ENCODE results near the gene MATR3.

The MATR3 gene

GRCh38 chr5:139273322-139273571 lies 20.3 kb upstream of the MATR3 start:
- no peak for DNase-seq

GRCh38 chr5:139273572-139274289 lies 19.8 kb upstream of the MATR3 start:
- peak; percentile 78 to 85 (median 82) for DNase-seq

DNA sequence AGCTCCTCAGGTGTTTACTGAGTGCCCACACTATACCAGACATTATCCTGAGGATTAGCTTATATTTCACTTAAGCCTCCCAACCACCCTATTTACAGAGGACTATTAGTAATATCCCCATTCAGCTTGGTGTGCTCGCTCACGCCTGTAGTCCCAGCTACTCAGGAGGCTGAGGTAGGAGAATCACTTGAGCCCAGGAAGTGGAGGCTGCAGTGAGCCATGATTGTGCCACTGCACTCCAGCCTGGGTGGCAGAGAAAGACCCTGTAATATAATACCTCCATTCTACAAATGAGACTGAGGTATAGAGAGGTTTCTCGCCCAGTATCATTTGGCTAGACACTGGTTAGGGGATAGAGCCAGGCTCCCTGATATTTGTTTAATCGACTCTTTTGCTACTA lies 18.0 kb upstream of the MATR3 start:
- no peak for DNase-seq

- DNase-seq: peak in 1 of 5 experiments; percentile 73
These were observed 17.6 kb upstream of the MATR3 start for GRCh38 chr5:139275956-139276355.

GRCh38 chr5:139276426-139276825 lies 17.1 kb upstream of the MATR3 start:
- no peak for DNase-seq

- DNase-seq: no peak
These were observed 16.4 kb upstream of the MATR3 start for GRCh38 chr5:139277171-139277570.

GRCh38 chr5:139278540-139279274 lies 14.8 kb upstream of the MATR3 start:
- DNase-seq: no peak

GRCh38 chr5:139282197-139282557 lies 11.4 kb upstream of the MATR3 start:
- no peak for DNase-seq

GRCh38 chr5:139283252-139284166 lies 10.0 kb upstream of the MATR3 start:
- DNase-seq: no peak

DNA sequence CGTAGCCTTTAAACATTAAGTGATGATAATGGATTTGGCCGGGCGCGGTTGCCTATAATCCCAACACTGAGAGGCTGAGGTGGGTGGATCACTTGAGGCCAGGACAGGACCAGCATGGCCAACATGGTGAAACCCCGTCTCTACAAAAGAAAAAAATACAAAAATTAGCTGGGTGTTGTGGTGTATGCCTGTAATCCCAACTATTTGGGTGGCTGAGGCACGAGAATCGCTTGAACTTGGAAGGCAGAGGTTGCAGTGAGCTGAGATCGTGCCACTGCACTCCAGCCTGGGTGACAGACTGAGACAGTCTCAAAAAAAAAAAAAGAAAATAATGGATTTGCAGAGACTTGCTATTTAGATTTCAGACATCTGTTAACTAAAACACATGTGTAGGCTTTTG lies 9.2 kb upstream of the MATR3 start:
- no peak for DNase-seq

DNA sequence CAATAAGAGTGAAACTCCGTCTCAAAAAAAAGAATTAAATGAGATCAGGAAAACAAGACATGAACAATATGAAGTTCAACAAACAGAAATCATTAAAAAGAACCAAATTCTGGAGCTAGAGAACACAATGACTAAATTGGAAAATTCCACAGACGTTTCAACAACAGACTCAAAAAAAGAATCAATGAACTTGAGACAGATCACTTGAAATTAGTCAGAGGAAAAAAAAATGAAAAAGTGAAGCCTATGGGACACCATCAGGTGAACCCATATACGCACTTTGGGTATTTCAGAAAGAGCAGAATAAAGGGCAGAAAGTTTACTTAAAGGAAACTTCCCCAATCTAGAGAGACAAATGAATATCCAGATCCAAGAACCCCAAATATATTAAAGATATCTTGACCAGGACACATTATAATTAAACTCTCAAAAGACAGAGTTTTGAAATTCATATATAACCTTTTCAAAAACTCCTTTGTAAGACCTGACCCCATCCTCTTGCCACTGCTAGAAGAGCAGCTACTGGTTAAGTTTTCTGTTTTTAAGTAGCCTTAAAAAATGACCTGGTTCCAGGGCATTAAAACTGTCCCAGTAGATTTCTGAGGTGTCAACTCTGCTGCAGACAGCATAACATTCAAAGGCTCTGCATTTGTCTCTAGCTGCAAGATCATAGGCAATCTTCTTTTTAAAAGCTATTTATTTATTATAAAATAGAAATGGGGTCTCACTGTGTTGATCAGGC lies 7.7 kb upstream of the MATR3 start:
- DNase-seq: no peak

GRCh38 chr5:139287890-139288635 lies 5.5 kb upstream of the MATR3 start:
- peak in 1 of 5 experiments; percentile 66 for DNase-seq

DNA sequence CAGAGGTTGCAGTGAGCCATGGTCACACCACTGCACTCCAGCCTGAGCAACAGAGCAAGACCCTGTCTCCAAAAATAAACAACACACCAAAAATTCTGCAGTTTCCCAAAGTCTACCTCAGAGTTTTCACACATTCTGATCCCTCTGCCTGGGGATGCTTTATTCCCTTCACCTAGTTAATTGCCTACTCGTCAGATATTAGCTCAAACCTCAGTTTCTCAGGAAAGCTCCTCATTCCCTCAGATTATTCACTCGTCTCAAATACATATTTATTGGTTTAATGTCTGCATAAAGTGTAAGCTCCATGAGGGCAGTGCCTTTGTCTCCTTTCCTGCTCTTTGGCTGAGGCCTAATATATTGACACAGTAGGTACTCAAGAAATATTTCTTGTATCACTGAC lies 2.5 kb upstream of the MATR3 start:
- DNase-seq: no peak

DNA sequence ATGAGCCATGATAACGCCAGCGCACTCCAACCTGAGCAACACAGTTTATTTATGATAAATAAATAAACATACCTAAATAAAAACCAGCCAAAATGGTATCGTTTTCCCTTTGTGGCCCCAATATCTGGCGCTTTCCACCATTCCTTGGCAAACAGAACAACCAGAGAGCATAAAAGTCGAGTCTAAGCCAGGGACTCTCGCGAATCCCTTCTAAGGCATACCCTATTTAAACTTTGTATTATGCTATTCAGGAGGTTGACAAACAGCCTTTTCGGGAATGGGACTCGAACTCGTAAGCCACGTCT lies 386 bp upstream of the MATR3 start:
- DNase-seq: no peak

DNA sequence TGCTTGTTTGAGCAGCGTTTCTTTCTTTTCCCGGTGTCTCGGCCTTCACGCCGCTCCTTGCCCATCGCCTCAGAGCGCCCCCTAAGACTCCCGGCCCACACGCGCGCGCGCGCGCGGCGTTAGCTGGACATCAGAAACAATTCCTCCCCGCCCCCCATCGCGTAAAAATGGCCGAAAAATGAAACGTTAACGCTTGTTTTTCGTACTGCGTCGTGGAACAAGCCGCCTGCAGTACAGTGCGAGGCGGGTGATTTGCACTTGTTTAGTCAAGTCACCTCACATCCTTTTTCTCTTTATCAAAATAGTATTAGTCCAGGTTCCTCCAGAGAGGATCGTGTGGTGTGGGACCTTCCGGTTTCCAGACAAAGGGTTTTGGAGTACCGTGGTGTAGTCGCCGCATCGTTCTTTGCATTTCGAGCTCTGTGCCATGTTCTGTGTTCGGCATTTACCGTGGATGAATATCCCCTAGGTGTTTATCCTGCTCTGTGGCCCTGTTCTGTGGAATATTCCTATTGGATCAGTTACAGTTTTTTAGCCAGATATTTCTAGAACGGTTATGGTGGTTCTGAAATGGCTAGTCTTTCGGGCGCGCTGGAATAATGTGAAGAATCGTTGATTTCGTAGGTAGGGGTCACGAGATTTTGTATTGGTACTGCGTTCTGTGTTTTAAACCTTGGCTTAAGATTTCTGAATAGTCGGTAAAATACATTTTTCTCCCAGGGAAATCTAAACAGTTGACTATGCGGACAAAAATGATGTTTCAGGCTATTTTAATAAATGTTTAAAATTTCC lies 1.0 kb downstream of the MATR3 start:
- DNase-seq: peak in 4 of 5 experiments; percentile 28 to 69 (median 42)

DNA sequence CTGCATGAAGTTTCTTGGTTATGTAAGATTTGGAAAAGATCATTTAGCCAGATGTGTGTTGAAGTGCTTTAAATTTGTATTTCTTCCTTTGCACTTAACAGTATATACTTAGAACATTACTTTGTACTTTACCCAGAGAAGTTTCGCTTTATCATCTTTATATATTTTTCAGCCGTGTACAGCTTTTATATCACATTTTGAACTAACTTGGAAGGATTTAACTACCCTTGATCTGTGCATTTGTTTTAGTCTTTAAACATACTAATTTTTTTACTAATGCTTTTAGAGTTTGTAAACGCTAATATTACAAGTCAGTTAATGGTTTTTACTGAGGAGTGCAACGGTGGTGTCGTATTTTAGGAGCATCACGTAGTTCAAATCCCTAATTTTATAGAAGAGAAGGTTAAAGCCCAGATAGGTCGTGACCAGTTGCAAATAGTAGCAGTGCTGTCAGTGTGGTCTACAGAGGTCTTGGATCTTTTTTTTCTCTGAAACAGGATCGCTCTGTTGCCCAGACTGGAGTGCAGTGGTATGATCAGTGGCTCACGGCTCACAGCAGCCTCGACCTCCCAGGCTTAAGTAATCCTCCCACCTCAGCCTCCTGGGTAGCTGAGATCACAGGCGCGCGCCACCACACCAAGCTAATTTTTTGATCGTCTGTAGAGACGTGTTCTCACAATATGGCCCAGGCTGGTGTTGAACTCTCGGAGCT lies 2.0 kb downstream of the MATR3 start:
- DNase-seq: peak in 1 of 5 experiments; percentile 52

DNA sequence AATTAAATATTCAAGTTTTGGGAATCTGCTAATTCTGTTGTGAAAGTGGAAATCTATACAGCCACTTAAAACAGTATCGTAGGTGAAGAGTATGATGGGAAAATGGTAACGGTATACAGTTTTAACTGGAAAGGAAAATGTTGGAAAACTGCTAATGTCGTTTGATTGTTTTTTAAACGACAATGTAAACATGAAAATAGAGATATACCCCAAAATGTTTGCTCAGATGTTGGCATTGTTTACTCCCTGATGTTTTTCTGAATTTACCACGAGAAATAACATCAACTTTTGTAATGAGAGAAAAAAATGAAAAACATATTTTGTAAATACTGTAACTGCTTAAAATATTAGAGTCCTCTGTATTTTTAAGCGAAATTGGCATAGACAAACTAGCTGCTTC lies 2.7 kb downstream of the MATR3 start:
- DNase-seq: no peak

DNA sequence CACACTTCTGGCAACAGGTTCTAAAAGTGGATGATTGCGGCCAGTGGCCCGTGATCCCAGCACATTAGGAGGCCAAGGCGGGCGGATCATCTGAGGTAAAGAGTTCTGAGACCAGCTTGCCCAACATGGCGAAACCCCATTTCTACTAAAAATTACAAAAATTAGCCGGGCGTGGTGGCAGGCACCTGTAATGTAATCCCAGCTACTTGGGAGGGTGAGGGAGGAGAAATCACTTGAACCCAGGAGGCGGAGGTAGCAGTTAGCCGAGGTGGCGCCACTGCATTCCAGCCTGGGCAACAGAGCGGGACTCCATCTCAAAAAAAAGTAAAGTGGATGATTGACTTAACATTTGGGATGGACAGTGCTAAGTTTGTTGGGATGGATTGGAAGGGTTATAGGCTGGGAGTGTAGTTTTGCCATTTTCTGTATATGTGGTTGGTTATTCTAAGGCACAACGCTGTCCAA lies 3.4 kb downstream of the MATR3 start:
- DNase-seq: no peak

DNA sequence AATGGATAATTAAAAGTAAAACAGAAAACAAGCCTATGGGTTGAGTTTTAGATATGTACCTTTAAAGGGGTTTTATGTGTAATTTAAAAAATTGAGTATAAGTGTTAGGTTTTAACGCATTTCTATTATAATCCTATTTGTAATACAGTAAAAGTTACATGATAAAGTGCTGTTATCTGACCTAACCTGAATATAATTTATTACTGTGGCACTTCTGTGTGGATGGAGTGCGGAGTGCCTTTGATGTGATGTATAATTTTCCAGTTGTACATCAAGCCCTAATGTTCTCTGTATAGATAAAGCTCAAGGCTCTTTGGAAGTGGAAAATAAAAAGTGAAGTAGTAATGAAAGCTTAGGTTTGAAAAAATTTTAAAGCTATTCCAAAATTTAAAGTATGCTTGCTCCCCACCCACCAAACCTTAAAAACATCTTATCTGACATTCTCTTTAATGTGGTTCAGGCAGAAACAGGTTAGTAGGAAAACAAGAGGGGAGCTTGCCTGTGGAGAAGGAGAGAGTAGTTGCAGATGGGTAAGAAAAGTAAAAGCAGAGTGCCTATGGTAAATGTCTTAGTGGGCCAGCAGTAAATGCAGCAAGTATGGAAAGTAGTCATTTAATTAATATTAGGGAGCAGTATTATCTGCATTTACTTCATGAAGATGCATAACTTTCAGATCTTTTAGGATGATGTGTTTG lies 4.0 kb downstream of the MATR3 start:
- DNase-seq: no peak

DNA sequence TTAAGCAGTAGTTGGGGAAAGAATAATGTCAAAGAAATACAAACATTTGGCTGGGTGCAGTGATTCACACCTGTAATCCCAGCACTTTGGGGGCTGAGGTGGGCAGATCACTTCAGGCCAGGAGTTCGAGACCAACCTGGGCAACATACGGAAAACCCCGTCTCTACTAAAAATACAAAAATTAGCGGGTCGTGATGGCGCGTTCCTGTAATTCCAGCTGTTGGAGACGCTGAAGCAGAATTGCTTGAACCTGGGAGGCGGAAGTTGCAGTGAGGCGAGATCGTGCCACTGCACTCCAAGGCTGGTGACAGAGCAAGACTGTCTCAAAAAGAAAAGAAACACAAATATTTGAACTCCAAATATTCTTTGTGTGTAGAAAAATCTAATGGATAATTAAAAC lies 4.7 kb downstream of the MATR3 start:
- no peak for DNase-seq

Measured in T-helper 2 cell (primary cell).